GM18867 (cell line): ENCODE results near the gene MYBPC2.
"Not testable (repeated sequence)": the region's sequence is repeated elsewhere in the genome, so short reads cannot be mapped to it uniquely, and the experiment has no call there.

Experiments used
- ATAC-seq: cut with Tn5 transposase; IDR thresholded peaks from one replicate; pipeline ENCODE4 v1.9.1; 2021; ENCODE audit warnings: mild to moderate bottlenecking, moderate library complexity; ENCODE audit not compliant: unreplicated experiment

MYBPC2 gene

GRCh38 chr19:50432221-50433028, at the start of gene MYBPC2:
Gene MYBPC2 (plus strand): TSS chr19:50432892. CDS start chr19:50432954, 62 bp downstream.
- peak; percentile 6 for ATAC-seq

GRCh38 chr19:50383001-50383851, 49.5 kb upstream of the MYBPC2 start:
- ATAC-seq: no peak

GRCh38 chr19:50383852-50384684, 48.6 kb upstream of the MYBPC2 start, which contains the start of gene POLD1:
Gene POLD1 (plus strand): TSS chr19:50384347. CDS start chr19:50398852, 14,505 bp downstream.
- ATAC-seq: peak; percentile 80

- ATAC-seq: no peak
Observed at GRCh38 chr19:50384685-50385535, 47.8 kb upstream of the MYBPC2 start.

GRCh38 chr19:50387176-50387867, 45.4 kb upstream of the MYBPC2 start:
- no peak for ATAC-seq

- ATAC-seq: no peak
Observed at GRCh38 chr19:50387868-50388245, 44.8 kb upstream of the MYBPC2 start.

- not testable (repeated sequence) for ATAC-seq
Observed at GRCh38 chr19:50390295-50390694, 42.4 kb upstream of the MYBPC2 start.

GRCh38 chr19:50390952-50391351, 41.7 kb upstream of the MYBPC2 start:
- ATAC-seq: not testable (repeated sequence)

- no peak for ATAC-seq
Observed at GRCh38 chr19:50392759-50393158, 39.9 kb upstream of the MYBPC2 start.

- ATAC-seq: no peak
Observed at GRCh38 chr19:50393589-50393988, 39.1 kb upstream of the MYBPC2 start.

GRCh38 chr19:50394017-50394416, 38.7 kb upstream of the MYBPC2 start:
- no peak for ATAC-seq

- ATAC-seq: no peak
Observed at GRCh38 chr19:50398675-50399367, 33.9 kb upstream of the MYBPC2 start.

GRCh38 chr19:50399368-50399745, 33.3 kb upstream of the MYBPC2 start:
- ATAC-seq: no peak

GRCh38 chr19:50401605-50402450, 30.9 kb upstream of the MYBPC2 start:
- ATAC-seq: no peak

GRCh38 chr19:50402544-50403301, 30.0 kb upstream of the MYBPC2 start:
- ATAC-seq: no peak

- ATAC-seq: no peak
Observed at GRCh38 chr19:50406156-50406820, 26.4 kb upstream of the MYBPC2 start.

- ATAC-seq: no peak
Observed at GRCh38 chr19:50406829-50407228, 25.9 kb upstream of the MYBPC2 start.
